ENCODE measurements around the gene CERS1.

Gene CERS1

GRCh38 chr19:18899624-18900560, 3.9 kb upstream of the CERS1 start:
- TF ChIP-seq EGR1 (IDR thresholded peaks at IDR 0.05), result no peak

GRCh38 chr19:18898607-18899408, 2.9 kb upstream of the CERS1 start:
- TF ChIP-seq TAF1 (IDR thresholded peaks at IDR 0.05; ENCODE audit: low read depth), result no peak
- no peak for TF ChIP-seq RAD21 (IDR thresholded peaks at IDR 0.05; ENCODE audit: low read depth)
- no peak for TF ChIP-seq EGR1 (IDR thresholded peaks at IDR 0.05)
- no peak for TF ChIP-seq CEBPB (IDR thresholded peaks at IDR 0.05)
- no peak for TF ChIP-seq TEAD4 (IDR thresholded peaks at IDR 0.05)

- TF ChIP-seq YY1 (IDR thresholded peaks at IDR 0.05; ENCODE audit: low read depth) (no peak), MAX (IDR thresholded peaks at IDR 0.05) (no peak), TAF1 (IDR thresholded peaks at IDR 0.05; ENCODE audit: low read depth) (no peak), TEAD4 (IDR thresholded peaks at IDR 0.05) (no peak), EGR1 (IDR thresholded peaks at IDR 0.05) (no peak), TCF12 (IDR thresholded peaks at IDR 0.05; ENCODE audit: low read depth) (no peak), REST (IDR thresholded peaks at IDR 0.05; ENCODE audit: low read depth) (no peak), ZBTB7A (IDR thresholded peaks at IDR 0.05; ENCODE audit: low read depth) (no peak), RAD21 (IDR thresholded peaks at IDR 0.05; ENCODE audit: low read depth) (no peak), CEBPB (IDR thresholded peaks at IDR 0.05) (no peak), USF1 (IDR thresholded peaks at IDR 0.05) (no peak), FOXM1 (IDR thresholded peaks at IDR 0.05; ENCODE audit: borderline replicate concordance, low read depth) (no peak), EP300 (IDR thresholded peaks at IDR 0.05; ENCODE audit: borderline replicate concordance) (no peak)
These were observed 2.2 kb upstream of the CERS1 start for GRCh38 chr19:18898081-18898606.

GRCh38 chr19:18897094-18898029, 1.4 kb upstream of the CERS1 start:
- no peak for TF ChIP-seq TEAD4 (IDR thresholded peaks at IDR 0.05)

- TF ChIP-seq EP300 (IDR thresholded peaks at IDR 0.05; ENCODE audit: borderline replicate concordance), result no peak
These were observed 473 bp upstream of the CERS1 start for GRCh38 chr19:18896421-18896841.

GRCh38 chr19:18895038-18895823, 727 bp downstream of the CERS1 start:
- TF ChIP-seq REST (IDR thresholded peaks at IDR 0.05; ENCODE audit: low read depth) (no peak), EGR1 (IDR thresholded peaks at IDR 0.05) (no peak), EP300 (IDR thresholded peaks at IDR 0.05; ENCODE audit: borderline replicate concordance) (no peak), RAD21 (IDR thresholded peaks at IDR 0.05; ENCODE audit: low read depth) (peak; percentile 68), TCF12 (IDR thresholded peaks at IDR 0.05; ENCODE audit: low read depth) (no peak), NFIC (IDR thresholded peaks at IDR 0.05) (no peak), MAX (IDR thresholded peaks at IDR 0.05) (peak; percentile 40; the same call in 1 of the 2 replicates), TEAD4 (IDR thresholded peaks at IDR 0.05) (no peak), CREB1 (IDR thresholded peaks at IDR 0.05; ENCODE audit: low read depth) (no peak), CEBPB (IDR thresholded peaks at IDR 0.05) (no peak), TAF1 (IDR thresholded peaks at IDR 0.05; ENCODE audit: low read depth) (no peak), ZBTB7A (IDR thresholded peaks at IDR 0.05; ENCODE audit: low read depth) (peak; percentile 78), YY1 (IDR thresholded peaks at IDR 0.05; ENCODE audit: low read depth) (no peak), FOXM1 (IDR thresholded peaks at IDR 0.05; ENCODE audit: borderline replicate concordance, low read depth) (no peak), USF1 (IDR thresholded peaks at IDR 0.05) (no peak)
